Liver (tissue), 9 donors: ENCODE data around the gene RGR. TPM values are rescaled to one million over a fixed set of nuclear protein-coding genes. Genes with fewer than 3 reads are reported as not detected.

Experiments used
- DNase-seq: peaks from one replicate; pipeline ENCODE4 v3.0.0-alpha.2; 2017; ENCODE audit warnings: low spot score
- H3K27ac ChIP-seq, 2 donors: one replicate each; pipeline ENCODE4 v1.7.0; 2013; ENCODE audit warnings: inconsistent platforms in 2 of 2, low read length in 2 of 2, control low read depth in 1 of 2, low read depth in 1 of 2, mild to moderate bottlenecking in 1 of 2
- H3K27me3 ChIP-seq, 4 donors: one replicate each; pipeline versions ENCODE4 v1.6.1 to v1.7.0; 2013; ENCODE audit warnings: low read length in 3 of 4, inconsistent platforms in 1 of 4, mild to moderate bottlenecking in 1 of 4, moderate library complexity in 1 of 4; ENCODE audit not compliant: control insufficient read depth in 4 of 4, insufficient read depth in 4 of 4
- H3K36me3 ChIP-seq, 4 donors: one replicate each; pipeline versions ENCODE4 v1.6.1 to v1.7.0; 2013; ENCODE audit warnings: low read length in 3 of 4, mild to moderate bottlenecking in 3 of 4, low read depth in 1 of 4, moderate library complexity in 1 of 4; ENCODE audit not compliant: control insufficient read depth in 4 of 4, insufficient read depth in 3 of 4
- H3K4me1 ChIP-seq, 4 donors: one replicate each; pipeline versions ENCODE4 v1.6.1 to v1.7.0; 2013; ENCODE audit warnings: low read length in 3 of 4, mild to moderate bottlenecking in 3 of 4, moderate library complexity in 1 of 4; ENCODE audit not compliant: control insufficient read depth in 4 of 4, insufficient read depth in 4 of 4
- H3K4me3 ChIP-seq, 3 donors: one replicate each; pipeline versions ENCODE4 v1.6.1 to v1.7.0; 2013; ENCODE audit warnings: low read length in 3 of 3, control low read depth in 1 of 3, low read depth in 1 of 3, mild to moderate bottlenecking in 1 of 3
- H3K9ac ChIP-seq, 2 donors: one replicate each; pipeline ENCODE4 v1.7.0; 2013; ENCODE audit warnings: low read length in 2 of 2, mild to moderate bottlenecking in 2 of 2, moderate library complexity in 2 of 2, control low read depth in 1 of 2, low read depth in 1 of 2
- H3K9me3 ChIP-seq, 4 donors: one replicate each; pipeline versions ENCODE4 v1.6.1 to v1.7.0; 2013; ENCODE audit warnings: low read length in 3 of 4; ENCODE audit not compliant: control insufficient read depth in 4 of 4
- ATF3 ChIP-seq: IDR thresholded peaks from 2 replicates; pipeline ENCODE4 v1.6.1; 2016; ENCODE audit warnings: antibody characterized with exemption
- CTCF ChIP-seq: fragments of 150-350 bp; IDR thresholded peaks from 2 replicates; pipeline ENCODE4 v1.5.1; 2017; ENCODE audit warnings: improper control_type of control experiment, low read depth, low read length; ENCODE audit not compliant: missing input control
- EGR1 ChIP-seq, 2 donors: IDR thresholded peaks; 2 replicates each; pipeline ENCODE4 v1.6.1; 2016 to 2018; ENCODE audit warnings: antibody characterized with exemption in 2 of 2, low read depth in 2 of 2
- FOXA1 ChIP-seq: IDR thresholded peaks from 2 replicates; pipeline ENCODE4 v1.6.1; 2016; ENCODE audit warnings: antibody characterized with exemption
- FOXA2 ChIP-seq: IDR thresholded peaks from 2 replicates; pipeline ENCODE4 v1.6.1; 2016; ENCODE audit warnings: antibody characterized with exemption
- GABPA ChIP-seq, 2 donors: IDR thresholded peaks in 1 of 2; conservative IDR thresholded peaks in 1 of 2; 2 replicates each; pipeline ENCODE4 v1.6.1; 2016; ENCODE audit warnings: antibody characterized with exemption in 2 of 2, mild to moderate bottlenecking in 1 of 2, moderate library complexity in 1 of 2
- HNF4A ChIP-seq, 2 donors: conservative IDR thresholded peaks; 2 replicates each; pipeline ENCODE4 v1.6.1; 2016; ENCODE audit warnings: antibody characterized with exemption in 2 of 2, mild to moderate bottlenecking in 2 of 2
- NR2F2 ChIP-seq: IDR thresholded peaks from 2 replicates; pipeline ENCODE4 v1.6.1; 2016; ENCODE audit warnings: antibody characterized with exemption
- REST ChIP-seq: IDR thresholded peaks from 2 replicates; pipeline ENCODE4 v1.6.1; 2016; ENCODE audit warnings: antibody characterized with exemption, mild to moderate bottlenecking
- RXRA ChIP-seq, 2 donors: IDR thresholded peaks; 2 replicates each; pipeline ENCODE4 v1.6.1; 2017 to 2018; ENCODE audit warnings: antibody characterized with exemption in 2 of 2, mild to moderate bottlenecking in 1 of 2
- SP1 ChIP-seq: IDR thresholded peaks from 2 replicates; pipeline ENCODE4 v1.6.1; 2018; ENCODE audit warnings: antibody characterized with exemption, mild to moderate bottlenecking
- YY1 ChIP-seq: IDR thresholded peaks from 2 replicates; pipeline ENCODE4 v1.6.1; 2016; ENCODE audit warnings: antibody characterized with exemption, mild to moderate bottlenecking
- ZBTB33 ChIP-seq: IDR thresholded peaks from 2 replicates; pipeline ENCODE4 v1.6.1; 2016; ENCODE audit warnings: antibody characterized with exemption
- WGBS: extraction: QIAGEN DNeasy Blood & Tissue Kit; methylation state at CpG from one replicate; pipeline ENCODE4 v1.1.7; 2013; 5-methylcytosine and 5-hydroxymethylcytosine counted together
- polyA plus RNA-seq, 2 donors: library from polyadenylated mRNA; stranded (reverse) in 1 of 2; unstranded in 1 of 2; fragments of 200-250 nt in 1 of 2; fragments of >200 nt in 1 of 2; fragmentation: Nextera tagmentation in 1 of 2; extraction: Ambion mirVana in 1 of 2; gene quantifications; one replicate each; pipeline versions ENCODE4 v1.2.1 to v1.2.3, GENCODE V29; 2013 to 2015
- total RNA-seq, 2 donors: library from RNA; depleted of rRNA; stranded (reverse); fragments of >200 nt; gene quantifications; one replicate each; pipeline ENCODE4 v1.2.3, GENCODE V29; 2014
- donor health status: healthy.
- donor health status: healthy.
- donor health status: healthy.
- donor health status: healthy.
- donor health status: healthy.

The RGR gene
- total and polyA plus RNA-seq, 4 donors: not detected

GRCh38 chr10:84236807-84237198 is 8.1 kb upstream of the RGR start:
- WGBS: 81% methylated on average over 6 of the region's 6 CpGs
- H3K4me3 ChIP-seq: no peak overlapping the region
- no peak overlapping the region for H3K27ac ChIP-seq
- H3K9ac ChIP-seq: no peak overlapping the region
- H3K4me1 ChIP-seq: no peaks in the 10 kb centered on the region
- peaks cover 0 to 7% (median 3%) of the 10 kb centered on the region in 4 donors for H3K27me3 ChIP-seq
- TF ChIP-seq ZBTB33 (no peak), REST (no peak)
- H3K9me3 ChIP-seq: peaks cover 0 to 3% (median under 1%) of the 10 kb centered on the region in 4 donors
- DNase-seq: no peak
- H3K36me3 ChIP-seq: no peaks in the 10 kb centered on the region

GRCh38 chr10:84237199-84238051 is 7.4 kb upstream of the RGR start:
- peaks cover 0 to 3% (median under 1%) of the 10 kb centered on the region in 4 donors for H3K9me3 ChIP-seq
- no peak overlapping the region for H3K9ac ChIP-seq
- no peak overlapping the region for H3K27ac ChIP-seq
- H3K27me3 ChIP-seq: peaks cover 0 to 7% (median 3%) of the 10 kb centered on the region in 4 donors
- no peaks in the 10 kb centered on the region for H3K36me3 ChIP-seq
- 48% methylated on average over 52 of the region's 52 CpGs for WGBS
- no peak for DNase-seq
- H3K4me3 ChIP-seq: no peak overlapping the region
- H3K4me1 ChIP-seq: no peaks in the 10 kb centered on the region
- TF ChIP-seq ZBTB33 (no peak), SP1 (no peak), HNF4A (conservative IDR thresholded peaks at IDR 0.05) (no peak), FOXA2 (no peak), YY1 (no peak), EGR1 (IDR thresholded peaks at IDR 0.05; ENCODE audit: low read depth in 2 of 2) (no peak), ATF3 (no peak), CTCF (no peak), NR2F2 (no peak), RXRA (IDR thresholded peaks at IDR 0.05) (no peak), FOXA1 (no peak), REST (no peak), GABPA (IDR thresholded peaks at IDR 0.05 in 1 of 2, conservative IDR thresholded peaks at IDR 0.05 in 1 of 2) (no peak)
